ENCODE measurements around the gene FEZ2. TPM values are rescaled to one million over a fixed set of nuclear protein-coding genes. Genes with fewer than 3 reads are reported as not detected.

Gene FEZ2
- total RNA-seq, 1 experiment from 2014 or later = 14.8 TPM

DNA sequence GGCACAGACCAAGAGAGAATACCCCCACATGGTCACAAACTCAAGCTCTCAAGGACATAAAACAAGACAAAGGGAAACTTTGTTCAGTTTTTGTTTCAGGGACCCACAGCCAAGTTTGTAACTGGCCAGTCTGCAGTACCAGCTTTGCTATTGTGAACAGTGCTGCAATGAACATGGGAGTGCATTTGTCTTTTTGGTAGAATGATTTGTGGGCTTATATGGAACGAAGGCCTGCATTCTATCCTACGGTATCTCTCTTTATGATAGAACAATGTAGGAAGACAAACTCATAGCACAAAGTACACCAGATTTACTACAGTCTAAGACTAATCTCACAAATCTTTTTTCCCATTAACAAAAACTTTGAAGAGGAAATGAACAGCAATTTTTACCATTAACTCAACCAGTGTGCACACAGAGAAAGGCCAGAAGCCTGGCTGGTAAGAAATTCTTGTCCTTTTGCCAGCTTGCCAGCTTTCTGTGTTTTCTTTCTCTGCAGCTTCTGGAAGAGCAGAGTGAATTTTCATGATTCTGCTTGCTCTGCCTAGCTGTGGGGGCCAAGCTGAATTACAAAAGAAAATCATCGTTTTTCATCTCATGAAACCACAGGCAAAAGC lies 37.1 kb upstream of the FEZ2 start:
- Histone ChIP-seq H3K9me3 (ENCODE audit: control insufficient read depth in 1 of 2, insufficient read depth in 1 of 2, low read depth in 1 of 2, low read length in 2 of 2) (no peaks in the 10 kb centered on the region), H3K36me3 (ENCODE audit: control insufficient read depth in 1 of 2, insufficient read depth in 2 of 2, low read length in 2 of 2) (no peaks in the 10 kb centered on the region), H2AFZ (ENCODE audit: low read depth, low read length, poor library complexity, severe bottlenecking) (no peak overlapping the region), H3K27ac (ENCODE audit: low read depth, low read length) (no peak overlapping the region), H3K27me3 (ENCODE audit: insufficient read depth, low read length) (no peaks in the 10 kb centered on the region), H3K4me1 (ENCODE audit: control insufficient read depth in 1 of 2, insufficient read depth in 2 of 2, low read length in 2 of 2) (no peaks in the 10 kb centered on the region; a peak in 1 of 4 replicates), H3K4me2 (ENCODE audit: low read length) (no peak overlapping the region), H3K4me3 (replicated peaks in 1 of 2; ENCODE audit: low read depth in 1 of 2, low read length in 2 of 2) (no peak overlapping the region), H3K79me2 (ENCODE audit: insufficient read depth, low read length) (no peaks in the 10 kb centered on the region), H4K20me1 (ENCODE audit: insufficient read depth) (no peaks in the 10 kb centered on the region), H3K9ac (ENCODE audit: low read length) (no peak overlapping the region), H3K9me2 (ENCODE audit: insufficient read depth) (no peaks in the 10 kb centered on the region)
- ATAC-seq (no peak), DNase-seq (ENCODE audit: low read depth, low spot score) (no peak)
- ChIA-PET CTCF (no interaction called here), POLR2A (no interaction called here), RAD21 (ENCODE audit: low non-redundant PET in 1 of 2, low total read pairs in 2 of 2, uncharacterized antibody in 2 of 2, unreplicated experiment in 2 of 2) (no interaction called here)
- no peak for TF ChIP-seq SRF (IDR thresholded peaks at IDR 0.05; ENCODE audit: low read depth)
- TF ChIP-seq EGR1 (IDR thresholded peaks at IDR 0.05; ENCODE audit: low read depth) = no peak
- no peak for TF ChIP-seq SIN3A (IDR thresholded peaks at IDR 0.05; ENCODE audit: low read depth)
- TF ChIP-seq SP1 (IDR thresholded peaks at IDR 0.05; ENCODE audit: low read depth) = no peak
- TF ChIP-seq ELF1 (IDR thresholded peaks at IDR 0.05; ENCODE audit: borderline replicate concordance, low read depth) = no peak
- no peak for TF ChIP-seq TCF7L2 (IDR thresholded peaks at IDR 0.05; ENCODE audit: borderline replicate concordance, extremely low read depth, insufficient read depth, insufficient read length)
- TF ChIP-seq, protein P1, sequence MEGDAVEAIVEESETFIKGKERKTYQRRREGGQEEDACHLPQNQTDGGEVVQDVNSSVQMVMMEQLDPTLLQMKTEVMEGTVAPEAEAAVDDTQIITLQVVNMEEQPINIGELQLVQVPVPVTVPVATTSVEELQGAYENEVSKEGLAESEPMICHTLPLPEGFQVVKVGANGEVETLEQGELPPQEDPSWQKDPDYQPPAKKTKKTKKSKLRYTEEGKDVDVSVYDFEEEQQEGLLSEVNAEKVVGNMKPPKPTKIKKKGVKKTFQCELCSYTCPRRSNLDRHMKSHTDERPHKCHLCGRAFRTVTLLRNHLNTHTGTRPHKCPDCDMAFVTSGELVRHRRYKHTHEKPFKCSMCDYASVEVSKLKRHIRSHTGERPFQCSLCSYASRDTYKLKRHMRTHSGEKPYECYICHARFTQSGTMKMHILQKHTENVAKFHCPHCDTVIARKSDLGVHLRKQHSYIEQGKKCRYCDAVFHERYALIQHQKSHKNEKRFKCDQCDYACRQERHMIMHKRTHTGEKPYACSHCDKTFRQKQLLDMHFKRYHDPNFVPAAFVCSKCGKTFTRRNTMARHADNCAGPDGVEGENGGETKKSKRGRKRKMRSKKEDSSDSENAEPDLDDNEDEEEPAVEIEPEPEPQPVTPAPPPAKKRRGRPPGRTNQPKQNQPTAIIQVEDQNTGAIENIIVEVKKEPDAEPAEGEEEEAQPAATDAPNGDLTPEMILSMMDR (IDR thresholded peaks at IDR 0.05 in 2 of 3, conservative IDR thresholded peaks at IDR 0.05 in 1 of 3; ENCODE audit: borderline replicate concordance in 1 of 3, insufficient read depth in 1 of 3, low read depth in 2 of 3, low read length in 2 of 3) = no peak
- no peak for TF ChIP-seq POLR2A (IDR thresholded peaks at IDR 0.05; ENCODE audit: borderline replicate concordance, extremely low read depth, insufficient read depth, insufficient read length)
- TF ChIP-seq EZH2 (IDR thresholded peaks at IDR 0.05) = no peak
- TF ChIP-seq, protein P2, sequence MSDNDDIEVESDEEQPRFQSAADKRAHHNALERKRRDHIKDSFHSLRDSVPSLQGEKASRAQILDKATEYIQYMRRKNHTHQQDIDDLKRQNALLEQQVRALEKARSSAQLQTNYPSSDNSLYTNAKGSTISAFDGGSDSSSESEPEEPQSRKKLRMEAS (IDR thresholded peaks at IDR 0.05) = no peak
- TF ChIP-seq REST (IDR thresholded peaks at IDR 0.05; ENCODE audit: low read depth) = no peak
- TF ChIP-seq CBX3 (IDR thresholded peaks at IDR 0.05; ENCODE audit: low read depth) = no peak
- TF ChIP-seq CEBPB (IDR thresholded peaks at IDR 0.05; ENCODE audit: low read depth) = no peak
- TF ChIP-seq ZNF274 (IDR thresholded peaks at IDR 0.05; ENCODE audit: low read depth, low read length) = no peak
- no peak for TF ChIP-seq ZFX (IDR thresholded peaks at IDR 0.05)
- no TSS peak for BruUV-seq (replicated peaks)
- intact Hi-C loops (cut with micrococcal nuclease) = no loop called here
